HepG2 (cell line): ENCODE results near the gene PFDN5. TPM values are rescaled to one million over a fixed set of nuclear protein-coding genes. Genes with fewer than 3 reads are reported as not detected.

Source experiments
- CSRNP2 ChIP-seq: sonication (generic); formaldehyde crosslinking; conservative IDR thresholded peaks from 2 replicates; pipeline ENCODE4 v1.8.0; 2022; ENCODE audit warnings: low read depth, missing genetic modification reagents
- FIP1L1 ChIP-seq: fragments of 200-400 bp; formaldehyde crosslinking; IDR thresholded peaks from 2 replicates; pipeline ENCODE4 v1.6.1; 2018; ENCODE audit warnings: low read depth, mild to moderate bottlenecking, low read length, moderate library complexity, borderline replicate concordance; ENCODE audit not compliant: insufficient read depth
- FOXK1 ChIP-seq: sonication (generic); formaldehyde crosslinking; IDR thresholded peaks from 2 replicates; pipeline ENCODE4 v1.4.0; 2020; ENCODE audit warnings: low read depth, missing genetic modification reagents, borderline replicate concordance
- GATAD2A ChIP-seq: IDR thresholded peaks from 2 replicates; pipeline ENCODE4 v1.6.1; 2016
- ISL2 ChIP-seq: sonication (generic); formaldehyde crosslinking; IDR thresholded peaks from 2 replicates; pipeline ENCODE4 v1.5.0; 2020; ENCODE audit warnings: missing genetic modification reagents
- JUNB ChIP-seq: sonication (generic); formaldehyde crosslinking; IDR thresholded peaks from 2 replicates; pipeline ENCODE4 v1.8.0; 2022; ENCODE audit warnings: missing genetic modification reagents, mild to moderate bottlenecking, borderline replicate concordance
- KDM2A ChIP-seq: sonication (generic); formaldehyde crosslinking; IDR thresholded peaks from 2 replicates; pipeline ENCODE4 v1.4.0; 2020; ENCODE audit warnings: low read depth, missing genetic modification reagents, borderline replicate concordance
- KDM3A ChIP-seq: IDR thresholded peaks from 2 replicates; pipeline ENCODE4 v1.6.1; 2018; ENCODE audit warnings: low read depth, missing compliant biosample characterization
- KLF11 ChIP-seq: IDR thresholded peaks from 2 replicates; pipeline ENCODE4 v1.6.1; 2016; ENCODE audit warnings: missing compliant biosample characterization
- MIXL1 ChIP-seq: IDR thresholded peaks from 2 replicates; pipeline ENCODE4 v1.6.1; 2016
- NFATC3 ChIP-seq: sonication (generic); formaldehyde crosslinking; IDR thresholded peaks from 2 replicates; pipeline ENCODE4 v1.5.1; 2020; ENCODE audit warnings: mild to moderate bottlenecking, missing genetic modification reagents
- NFKB2 ChIP-seq: sonication (generic); formaldehyde crosslinking; IDR thresholded peaks from 2 replicates; pipeline ENCODE4 v1.4.0; 2020; ENCODE audit warnings: missing genetic modification reagents, borderline replicate concordance
- REL ChIP-seq: sonication (generic); formaldehyde crosslinking; conservative IDR thresholded peaks from 2 replicates; pipeline ENCODE4 v1.8.0; 2022; ENCODE audit warnings: mild to moderate bottlenecking, missing genetic modification reagents, moderate library complexity
- RELA ChIP-seq: sonication (generic); formaldehyde crosslinking; IDR thresholded peaks from 2 replicates; pipeline ENCODE4 v1.4.0; 2020; ENCODE audit warnings: missing genetic modification reagents
- RXRB ChIP-seq: IDR thresholded peaks from 2 replicates; pipeline ENCODE4 v1.6.1; 2016; ENCODE audit warnings: borderline replicate concordance, missing genetic modification reagents, missing compliant biosample characterization
- SATB2 ChIP-seq: sonication (generic); formaldehyde crosslinking; IDR thresholded peaks from 2 replicates; pipeline ENCODE4 v1.5.0; 2020; ENCODE audit warnings: missing genetic modification reagents
- SRSF1 ChIP-seq: fragments of 200-400 bp; formaldehyde crosslinking; optimal IDR thresholded peaks from 2 replicates; pipeline ENCODE3; 2017; ENCODE audit warnings: mild to moderate bottlenecking, low read depth, low read length, moderate library complexity
- TCF7 ChIP-seq: sonication (generic); IDR thresholded peaks from 2 replicates; pipeline ENCODE4 v1.6.1; 2016; ENCODE audit warnings: antibody characterized with exemption, low read depth
- WIZ ChIP-seq: sonication (generic); formaldehyde crosslinking; IDR thresholded peaks from 2 replicates; pipeline ENCODE4 v1.5.1; 2020; ENCODE audit warnings: mild to moderate bottlenecking, missing genetic modification reagents
- YY1 ChIP-seq: IDR thresholded peaks from 2 replicates; pipeline ENCODE4 v1.6.1; 2011; ENCODE audit warnings: low read length, low read depth, moderate library complexity, mild to moderate bottlenecking; ENCODE audit not compliant: insufficient read depth, insufficient replicate concordance
- ZBTB39 ChIP-seq: sonication (generic); formaldehyde crosslinking; IDR thresholded peaks from 2 replicates; pipeline ENCODE4 v1.5.0; 2020; ENCODE audit warnings: missing genetic modification reagents
- ZFP36L1 ChIP-seq: sonication (generic); formaldehyde crosslinking; IDR thresholded peaks from 2 replicates; pipeline ENCODE4 v1.8.0; 2022; ENCODE audit warnings: mild to moderate bottlenecking, missing genetic modification reagents, moderate library complexity
- ZMYM3 ChIP-seq: sonication (generic); formaldehyde crosslinking; IDR thresholded peaks from 2 replicates; pipeline ENCODE4 v1.5.1; 2020; ENCODE audit warnings: mild to moderate bottlenecking, missing genetic modification reagents
- ZNF18 ChIP-seq: sonication (generic); formaldehyde crosslinking; IDR thresholded peaks from 2 replicates; pipeline ENCODE4 v1.8.0; 2022; ENCODE audit warnings: mild to moderate bottlenecking, missing genetic modification reagents; ENCODE audit not compliant: insufficient replicate concordance
- ZNF224 ChIP-seq: sonication (generic); formaldehyde crosslinking; IDR thresholded peaks from 2 replicates; pipeline ENCODE4 v1.5.0; 2020; ENCODE audit warnings: mild to moderate bottlenecking, missing genetic modification reagents
- ZNF713 ChIP-seq: sonication (generic); formaldehyde crosslinking; IDR thresholded peaks from 2 replicates; pipeline ENCODE4 v1.4.0; 2020; ENCODE audit warnings: mild to moderate bottlenecking, missing genetic modification reagents
- polyA plus RNA-seq, 8 experiments: library from polyadenylated mRNA; depleted of rRNA in 3 of 8; stranded (reverse) in 7 of 8; unstranded in 1 of 8; fragments of >200 nt; fragmentation: Illumina TruSeq in 4 of 8; extraction: Trizol in 4 of 8; gene quantifications; 2 replicates each; pipeline versions ENCODE4 v1.2.1 to v1.2.3, GENCODE V29; 2011 to 2016; ENCODE audit warnings: low read depth in 4 of 8, missing spikeins in 1 of 8, mixed read lengths in 1 of 8; ENCODE audit not compliant: insufficient read depth in 1 of 8
- total RNA-seq, 5 experiments: library from RNA; depleted of rRNA; stranded (reverse); fragments of >200 nt; fragmentation: Illumina TruSeq; extraction: Trizol; gene quantifications; 2 replicates each; pipeline ENCODE4 v1.2.3, GENCODE V29; 2016; ENCODE audit warnings: low read depth in 1 of 5

PFDN5 gene
- total and polyA plus RNA-seq, 2 of the 13 experiments (the other 11 are each of a cell fraction or from before 2014, with no cell fraction given) = 449 to 462 TPM

GRCh38 chr12:53324779-53325510 is 29.6 kb downstream of the PFDN5 start (continued):
- TF ChIP-seq ZFP36L1 (CRISPR knock-in tag) (peak; percentile 57; the same call in 1 of the 2 replicates), ZNF224 (no peak), YY1 (peak; percentile 64), JUNB (CRISPR knock-in tag) (no peak), ZNF713 (CRISPR knock-in tag) (no peak), FOXK1 (CRISPR knock-in tag) (0 out of 2 replicates have a peak, but pooled peaks have one; percentile 5), KLF11 (CRISPR knock-in tag) (0 out of 2 replicates have a peak, but pooled peaks have one; percentile 76), KDM2A (CRISPR knock-in tag) (peak; percentile 91), RELA (CRISPR knock-in tag) (no peak), GATAD2A (CRISPR knock-in tag) (peak; percentile 59), NFKB2 (peak; percentile 86; the same call in 1 of the 2 replicates), ZMYM3 (CRISPR knock-in tag) (peak; percentile 30; the same call in 1 of the 2 replicates), ISL2 (CRISPR knock-in tag) (no peak; the same call in 1 of the 2 replicates), ZNF18 (CRISPR knock-in tag) (no peak), TCF7 (peak; percentile 58), NFATC3 (no peak; the same call in 1 of the 2 replicates), RXRB (CRISPR knock-in tag) (peak; percentile 47; the same call in 1 of the 2 replicates), MIXL1 (CRISPR knock-in tag) (0 out of 2 replicates have a peak, but pooled peaks have one; percentile 24), REL (CRISPR knock-in tag) (no peak), WIZ (CRISPR knock-in tag) (no peak; the same call in 1 of the 2 replicates), ZBTB39 (CRISPR knock-in tag) (no peak), FIP1L1 (no peak), CSRNP2 (CRISPR knock-in tag) (no peak), KDM3A (peak; percentile 46; the same call in 1 of the 2 replicates), SATB2 (CRISPR knock-in tag) (peak; percentile 22; the same call in 1 of the 2 replicates), SRSF1 (peak; percentile 57)
